ENCODE results near the gene ZNF716.

- TF ChIP-seq CTCF (IDR thresholded peaks at IDR 0.05) (no peak), POLR2A (IDR thresholded peaks at IDR 0.05) (no peak)
These were observed 46.2 kb upstream of the ZNF716 start for GRCh38 chr7:57403601-57404342.

Data from right lobe of liver (tissue), 4 donors.